OCI-LY1 (cell line): ENCODE data around the gene COL11A2.

Source experiments
- EZH2 ChIP-seq: fragments of 200-600 bp; sonication (generic), shearing (Covaris generic); IDR thresholded peaks from 2 replicates; pipeline ENCODE4 v1.8.0; 2017; ENCODE audit warnings: borderline replicate concordance, mixed run types, mild to moderate bottlenecking, antibody characterized with exemption, low read length, moderate library complexity, mixed read lengths
- TF ChIP-seq, protein P1 (sequence below): fragments of 200-600 bp; sonication (generic), shearing (Covaris generic); IDR thresholded peaks from 2 replicates; pipeline ENCODE4 v1.5.1; 2017; ENCODE audit warnings: mild to moderate bottlenecking, antibody characterized with exemption, low read length, moderate library complexity, mixed read lengths

GRCh38 chr6:33198159-33198852 lies 6.0 kb upstream of the COL11A2 start:
- TF ChIP-seq, protein P1, sequence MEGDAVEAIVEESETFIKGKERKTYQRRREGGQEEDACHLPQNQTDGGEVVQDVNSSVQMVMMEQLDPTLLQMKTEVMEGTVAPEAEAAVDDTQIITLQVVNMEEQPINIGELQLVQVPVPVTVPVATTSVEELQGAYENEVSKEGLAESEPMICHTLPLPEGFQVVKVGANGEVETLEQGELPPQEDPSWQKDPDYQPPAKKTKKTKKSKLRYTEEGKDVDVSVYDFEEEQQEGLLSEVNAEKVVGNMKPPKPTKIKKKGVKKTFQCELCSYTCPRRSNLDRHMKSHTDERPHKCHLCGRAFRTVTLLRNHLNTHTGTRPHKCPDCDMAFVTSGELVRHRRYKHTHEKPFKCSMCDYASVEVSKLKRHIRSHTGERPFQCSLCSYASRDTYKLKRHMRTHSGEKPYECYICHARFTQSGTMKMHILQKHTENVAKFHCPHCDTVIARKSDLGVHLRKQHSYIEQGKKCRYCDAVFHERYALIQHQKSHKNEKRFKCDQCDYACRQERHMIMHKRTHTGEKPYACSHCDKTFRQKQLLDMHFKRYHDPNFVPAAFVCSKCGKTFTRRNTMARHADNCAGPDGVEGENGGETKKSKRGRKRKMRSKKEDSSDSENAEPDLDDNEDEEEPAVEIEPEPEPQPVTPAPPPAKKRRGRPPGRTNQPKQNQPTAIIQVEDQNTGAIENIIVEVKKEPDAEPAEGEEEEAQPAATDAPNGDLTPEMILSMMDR: no peak
- no peak for TF ChIP-seq EZH2
